ENCODE results near the gene TUBGCP6. TPM values are rescaled to one million over a fixed set of nuclear protein-coding genes. Genes with fewer than 3 reads are reported as not detected.

Gene TUBGCP6
- total and polyA plus RNA-seq, 2 experiments from 2014 or later, result 26.2 to 31.5 TPM

GRCh38 chr22:50278461-50278860 is 33.6 kb upstream of the TUBGCP6 start:
- no peaks in the 10 kb centered on the region for H3K9me2 ChIP-seq (replicated peaks; ENCODE audit: insufficient read depth)
- WGBS (ENCODE audit: low lambda C conversion rate, missing lambda C conversion rate), result 94% methylated on average over 20 of the region's 21 CpGs
- H3K4me2 ChIP-seq, result no peak overlapping the region
- H3K9me3 ChIP-seq (ENCODE audit: low read depth), result no peaks in the 10 kb centered on the region
- H4K20me1 ChIP-seq (ENCODE audit: insufficient read depth, poor library complexity, severe bottlenecking), result peaks cover 2% of the 10 kb centered on the region
- H3K4me3 ChIP-seq, result no peak overlapping the region
- no peak for DNase-seq (ENCODE audit: low spot score)
- peaks cover 12% of the 10 kb centered on the region for H3K4me1 ChIP-seq (ENCODE audit: insufficient read depth)
- no peaks in the 10 kb centered on the region for H3K27me3 ChIP-seq
- no peaks in the 10 kb centered on the region for H3K36me3 ChIP-seq (replicated peaks; ENCODE audit: insufficient read depth, low read depth)
- no peak overlapping the region for H3K27ac ChIP-seq
- H3K79me2 ChIP-seq, result no peaks in the 10 kb centered on the region
- TF ChIP-seq EZH2phosphoT487 (IDR thresholded peaks at IDR 0.05; ENCODE audit: low read depth, severe bottlenecking, unreplicated experiment), result no peak
- no peak for TF ChIP-seq EZH2 (IDR thresholded peaks at IDR 0.05; ENCODE audit: borderline replicate concordance)
- TF ChIP-seq CTCF (IDR thresholded peaks at IDR 0.05; ENCODE audit: poor library complexity), result no peak
- no peak overlapping the region for H2AFZ ChIP-seq

GRCh38 chr22:50277761-50278160 is 32.9 kb upstream of the TUBGCP6 start:
- no peak overlapping the region for H3K27ac ChIP-seq
- TF ChIP-seq EZH2phosphoT487 (IDR thresholded peaks at IDR 0.05; ENCODE audit: low read depth, severe bottlenecking, unreplicated experiment), result no peak
- no peak for TF ChIP-seq EZH2 (IDR thresholded peaks at IDR 0.05; ENCODE audit: borderline replicate concordance)
- no peak for TF ChIP-seq CTCF (IDR thresholded peaks at IDR 0.05; ENCODE audit: poor library complexity)
- H4K20me1 ChIP-seq (ENCODE audit: insufficient read depth, poor library complexity, severe bottlenecking), result peaks cover 2% of the 10 kb centered on the region
- no peaks in the 10 kb centered on the region for H3K79me2 ChIP-seq
- no peak overlapping the region for H2AFZ ChIP-seq
- no peak overlapping the region for H3K4me2 ChIP-seq
- peaks cover 10% of the 10 kb centered on the region for H3K4me1 ChIP-seq (ENCODE audit: insufficient read depth)
- H3K36me3 ChIP-seq (replicated peaks; ENCODE audit: insufficient read depth, low read depth), result no peaks in the 10 kb centered on the region
- H3K27me3 ChIP-seq, result no peaks in the 10 kb centered on the region
- DNase-seq (ENCODE audit: low spot score), result no peak
- no peaks in the 10 kb centered on the region for H3K9me2 ChIP-seq (replicated peaks; ENCODE audit: insufficient read depth)
- H3K9me3 ChIP-seq (ENCODE audit: low read depth), result no peaks in the 10 kb centered on the region
- WGBS (ENCODE audit: low lambda C conversion rate, missing lambda C conversion rate), result 91% methylated on average over 20 of the region's 25 CpGs
- no peak overlapping the region for H3K4me3 ChIP-seq

GRCh38 chr22:50276143-50276542 is 31.3 kb upstream of the TUBGCP6 start:
- Histone ChIP-seq H3K4me3 (no peak overlapping the region), H3K4me1 (ENCODE audit: insufficient read depth) (peaks cover 12% of the 10 kb centered on the region), H3K4me2 (no peak overlapping the region), H2AFZ (no peak overlapping the region), H3K27me3 (peaks cover 4% of the 10 kb centered on the region), H3K79me2 (no peaks in the 10 kb centered on the region), H3K36me3 (replicated peaks; ENCODE audit: insufficient read depth, low read depth) (no peaks in the 10 kb centered on the region), H4K20me1 (ENCODE audit: insufficient read depth, poor library complexity, severe bottlenecking) (peaks cover 2% of the 10 kb centered on the region), H3K9me3 (ENCODE audit: low read depth) (no peaks in the 10 kb centered on the region), H3K27ac (no peak overlapping the region), H3K9me2 (replicated peaks; ENCODE audit: insufficient read depth) (no peaks in the 10 kb centered on the region)
- peak; percentile 52 for TF ChIP-seq CTCF (IDR thresholded peaks at IDR 0.05; ENCODE audit: poor library complexity)
- no peak for TF ChIP-seq EZH2phosphoT487 (IDR thresholded peaks at IDR 0.05; ENCODE audit: low read depth, severe bottlenecking, unreplicated experiment)
- peak; percentile 72 for DNase-seq (ENCODE audit: low spot score)
- 84% methylated on average over 3 of the region's 25 CpGs for WGBS (ENCODE audit: low lambda C conversion rate, missing lambda C conversion rate)

Data from hepatocyte (in vitro differentiated cells).